ENCODE results near the gene FOXA1. TPM values are rescaled to one million over a fixed set of nuclear protein-coding genes. Genes with fewer than 3 reads are reported as not detected.

Gene FOXA1
- total RNA-seq = under 0.01 and 0.91 TPM in 2 replicates

GRCh38 chr14:37594971-37595808 lies at the start of gene FOXA1, which contains the start of gene TTC6:
Gene FOXA1 (minus strand): TSS chr14:37595249. CDS start chr14:37594972, 277 bp downstream.
Gene TTC6 (plus strand): TSS chr14:37595629. CDS start chr14:37622065, 26,436 bp downstream.

Other genes with a start within 250 kb of the FOXA1 start
- gene TTC6, start 380 bp upstream of the FOXA1 start, total RNA-seq = under 0.01 TPM in 1 of 2 replicates, not detected in the other